Neural progenitor cell (in vitro differentiated cells): ENCODE results near the gene EIF4EBP3. TPM values are rescaled to one million over a fixed set of nuclear protein-coding genes. Genes with fewer than 3 reads are reported as not detected.
A peak's percentile ranks its signal among the peaks of the same experiment; 100 is the strongest.

Source experiments
- DNase-seq: peaks from one replicate; pipeline ENCODE4 v3.0.0-alpha.2; 2016; ENCODE audit warnings: low spot score
- H2AFZ ChIP-seq: fragments of 200-600 bp; sonication (generic); replicated peaks from 2 replicates; pipeline ENCODE4 v1.6.1; 2016; ENCODE audit warnings: antibody characterized with exemption
- H3F3A ChIP-seq: fragments of 200-600 bp; sonication (generic); 2 replicates; pipeline ENCODE4 v1.6.1; 2016; ENCODE audit warnings: antibody characterized with exemption, low read depth
- H3K27ac ChIP-seq: fragments of 200-600 bp; sonication (generic); 2 replicates; pipeline ENCODE4 v1.5.1; 2016; ENCODE audit warnings: mild to moderate bottlenecking
- H3K27me3 ChIP-seq: fragments of 200-600 bp; sonication (generic); 2 replicates; pipeline ENCODE4 v1.6.1; 2016; ENCODE audit warnings: mild to moderate bottlenecking, moderate library complexity
- H3K36me3 ChIP-seq: fragments of 200-600 bp; sonication (generic); 2 replicates; pipeline ENCODE4 v1.5.1; 2016
- H3K4me1 ChIP-seq: fragments of 200-600 bp; sonication (generic); 2 replicates; pipeline ENCODE4 v1.6.1; 2016; ENCODE audit warnings: mixed run types
- H3K4me2 ChIP-seq: fragments of 200-600 bp; sonication (generic); 2 replicates; pipeline ENCODE4 v1.6.1; 2016
- H3K4me3 ChIP-seq: fragments of 200-600 bp; sonication (generic); 2 replicates; pipeline ENCODE4 v1.5.1; 2016
- H3K79me2 ChIP-seq: fragments of 200-600 bp; sonication (generic); 2 replicates; pipeline ENCODE4 v1.6.1; 2016; ENCODE audit warnings: low read depth
- H3K9ac ChIP-seq: fragments of 200-600 bp; sonication (generic); 2 replicates; pipeline ENCODE4 v1.6.1; 2016
- H3K9me3 ChIP-seq: fragments of 200-600 bp; sonication (generic); 2 replicates; pipeline ENCODE4 v1.5.1; 2016; ENCODE audit warnings: low read depth
- H4K20me1 ChIP-seq: fragments of 200-600 bp; sonication (generic); 2 replicates; pipeline ENCODE4 v1.6.1; 2016; ENCODE audit warnings: low read depth
- H3K27ac Mint-ChIP-seq: 3 replicates; pipeline ENCODE4 v1.8.0; 2021; ENCODE audit warnings: mixed read lengths
- H3K27me3 Mint-ChIP-seq: 2 replicates; pipeline ENCODE4 v1.8.0; 2022; ENCODE audit warnings: low read depth, mild to moderate bottlenecking, inconsistent platforms, moderate library complexity, mixed read lengths; ENCODE audit not compliant: insufficient read depth
- H3K36me3 Mint-ChIP-seq: 3 replicates; pipeline ENCODE4 v1.8.0; 2021; ENCODE audit warnings: mixed read lengths
- H3K4me1 Mint-ChIP-seq: 3 replicates; pipeline ENCODE4 v1.8.0; 2021; ENCODE audit warnings: mixed read lengths
- H3K4me3 Mint-ChIP-seq: 3 replicates; pipeline ENCODE4 v1.8.0; 2021; ENCODE audit warnings: mild to moderate bottlenecking, moderate library complexity, mixed read lengths
- H3K9me3 Mint-ChIP-seq: 3 replicates; pipeline ENCODE4 v1.8.0; 2020; ENCODE audit warnings: mixed read lengths
- CTCF ChIP-seq: fragments of 200-600 bp; sonication (generic); IDR thresholded peaks from 2 replicates; pipeline ENCODE4 v1.5.1; 2017; ENCODE audit warnings: antibody characterized with exemption, mild to moderate bottlenecking
- EZH2 ChIP-seq: fragments of 200-600 bp; sonication (generic); IDR thresholded peaks from 2 replicates; pipeline ENCODE4 v1.6.1; 2017; ENCODE audit warnings: antibody characterized with exemption, mild to moderate bottlenecking, moderate library complexity
- EZH2phosphoT487 ChIP-seq: fragments of 200-600 bp; sonication (generic); IDR thresholded peaks from 2 replicates; pipeline ENCODE4 v1.6.1; 2017; ENCODE audit warnings: antibody characterized with exemption
- total RNA-seq: library from RNA; depleted of rRNA; stranded (reverse); fragments of >200 nt; gene quantifications from 2 replicates; pipeline ENCODE4 v1.2.3, GENCODE V29; 2015; ENCODE audit warnings: low replicate concordance

Gene EIF4EBP3
- 0.53 and 1.1 TPM in 2 replicates for total RNA-seq

- peak within 1 kb of the TSS; percentile 51 for H3K4me3 ChIP-seq
- peaks cover 37% of the 10 kb centered on the region for H3F3A ChIP-seq
- H4K20me1 ChIP-seq = peaks cover 23% of the 10 kb centered on the region
- peak within 1 kb of the TSS; percentile 81 for H3K4me2 ChIP-seq
- H3K9ac ChIP-seq = peak within 1 kb of the TSS; percentile 6
- peak within 1 kb of the TSS; percentile 67 for H3K27ac ChIP-seq
- Mint-ChIP-seq H3K9me3 (no peaks in the 10 kb centered on the region), H3K4me1 (peaks cover 23% of the 10 kb centered on the region), H3K27me3 (peaks cover 5% of the 10 kb centered on the region), H3K4me3 (peak within 1 kb of the TSS; percentile 73), H3K36me3 (peaks cover 27% of the 10 kb centered on the region), H3K27ac (no peak within 1 kb of the TSS)
- H3K9me3 ChIP-seq = no peaks in the 10 kb centered on the region
- no peaks in the 10 kb centered on the region for H3K36me3 ChIP-seq
- peak within 1 kb of the TSS; percentile 28 for H2AFZ ChIP-seq
- TF ChIP-seq EZH2 (no peak), EZH2phosphoT487 (no peak), CTCF (peak; percentile 61)
- H3K4me1 ChIP-seq = peaks cover 10% of the 10 kb centered on the region
- H3K27me3 ChIP-seq = no peaks in the 10 kb centered on the region
- peak; percentile 98 for DNase-seq
- peaks cover 3% of the 10 kb centered on the region for H3K79me2 ChIP-seq
These were observed at the start of gene EIF4EBP3 for GRCh38 chr5:140547508-140548299. EIF4EBP3 (plus strand) TSS chr5:140547662; CDS start chr5:140547738, 76 bp downstream.

GRCh38 chr5:140497897-140498296, 49.6 kb upstream of the EIF4EBP3 start:
- H3K27me3 Mint-ChIP-seq = no peaks in the 10 kb centered on the region
- H3K36me3 Mint-ChIP-seq = peaks cover 18% of the 10 kb centered on the region

GRCh38 chr5:140498591-140498990, 48.9 kb upstream of the EIF4EBP3 start:
- H3K27me3 Mint-ChIP-seq = no peaks in the 10 kb centered on the region
- DNase-seq = no peak
- no peak overlapping the region for H2AFZ ChIP-seq
- H3K36me3 ChIP-seq = peaks cover 4% of the 10 kb centered on the region
- H3K4me1 Mint-ChIP-seq = no peaks in the 10 kb centered on the region
- H3K27me3 ChIP-seq = no peaks in the 10 kb centered on the region
- TF ChIP-seq EZH2 = no peak
- TF ChIP-seq CTCF = no peak
- no peaks in the 10 kb centered on the region for H3F3A ChIP-seq
- no peaks in the 10 kb centered on the region for H3K79me2 ChIP-seq
- no peak overlapping the region for H3K4me2 ChIP-seq
- no peaks in the 10 kb centered on the region for H4K20me1 ChIP-seq
- no peak overlapping the region for H3K9ac ChIP-seq
- no peaks in the 10 kb centered on the region for H3K4me1 ChIP-seq
- H3K36me3 Mint-ChIP-seq = peaks cover 17% of the 10 kb centered on the region
- H3K4me3 Mint-ChIP-seq = no peak overlapping the region
- H3K9me3 ChIP-seq = no peaks in the 10 kb centered on the region
- no peak overlapping the region for H3K27ac ChIP-seq
- no peak overlapping the region for H3K4me3 ChIP-seq
- H3K9me3 Mint-ChIP-seq = no peaks in the 10 kb centered on the region
- no peak overlapping the region for H3K27ac Mint-ChIP-seq

More at GRCh38 chr5:140497897-140498296, 49.6 kb upstream of the EIF4EBP3 start:
- no peaks in the 10 kb centered on the region for H3K9me3 Mint-ChIP-seq
- H3K4me3 Mint-ChIP-seq = no peak overlapping the region
- Histone ChIP-seq H3K79me2 (no peaks in the 10 kb centered on the region), H3K4me3 (no peak overlapping the region), H3K9ac (no peak overlapping the region), H3K9me3 (no peaks in the 10 kb centered on the region), H3K27me3 (no peaks in the 10 kb centered on the region), H3K4me1 (no peaks in the 10 kb centered on the region), H4K20me1 (no peaks in the 10 kb centered on the region), H2AFZ (no peak overlapping the region), H3K36me3 (peaks cover 4% of the 10 kb centered on the region), H3K27ac (no peak overlapping the region), H3K4me2 (no peak overlapping the region), H3F3A (no peaks in the 10 kb centered on the region)
- no peak for TF ChIP-seq EZH2phosphoT487
- no peak for TF ChIP-seq EZH2
- no peak for TF ChIP-seq CTCF
- H3K4me1 Mint-ChIP-seq = no peaks in the 10 kb centered on the region
- DNase-seq = no peak
- H3K27ac Mint-ChIP-seq = no peak overlapping the region
